Peyer's patch (tissue), 4 donors: ENCODE results near the gene ELK4. TPM values are rescaled to one million over a fixed set of nuclear protein-coding genes. Genes with fewer than 3 reads are reported as not detected.

ENCODE experiments used
- DNase-seq, 3 donors: peaks; one replicate each; pipeline ENCODE4 v3.0.0-alpha.2; 2017 to 2019
- H3K27ac ChIP-seq, 4 donors: fragments of 200-600 bp; sonication (generic); one replicate each; pipeline ENCODE4 v1.5.1; 2016 to 2019
- H3K27me3 ChIP-seq, 2 donors: fragments of 200-600 bp; sonication (generic); one replicate each; pipeline ENCODE4 v1.5.1; 2019
- H3K36me3 ChIP-seq, 3 donors: fragments of 200-600 bp; sonication (generic); one replicate each; pipeline ENCODE4 v1.5.1; 2016 to 2019
- H3K4me1 ChIP-seq, 4 donors: fragments of 200-600 bp; sonication (generic); one replicate each; pipeline ENCODE4 v1.5.1; 2016 to 2019
- H3K4me3 ChIP-seq, 4 donors: fragments of 200-600 bp; sonication (generic); 1 replicate in 3 of 4; 2 replicates in 1 of 4; pipeline ENCODE4 v1.5.1; 2016 to 2019; ENCODE audit warnings: mild to moderate bottlenecking in 1 of 4
- H3K9me3 ChIP-seq, 4 donors: fragments of 200-600 bp; sonication (generic); one replicate each; pipeline ENCODE4 v1.5.1; 2016 to 2019; ENCODE audit warnings: mild to moderate bottlenecking in 1 of 4
- CTCF ChIP-seq, 6 experiments: fragments of 450-650 bp in 4 of 6; fragments of 200-600 bp in 2 of 6; sonication (generic) in 1 of 6; IDR thresholded peaks; one replicate each; pipeline ENCODE4 v1.5.1; 2017 to 2019; ENCODE audit warnings: antibody characterized with exemption in 6 of 6, mild to moderate bottlenecking in 3 of 6, moderate library complexity in 1 of 6
- POLR2A ChIP-seq, 2 donors: fragments of 450-650 bp; IDR thresholded peaks; one replicate each; pipeline ENCODE4 v1.5.1; 2017; ENCODE audit warnings: antibody characterized with exemption in 2 of 2, mild to moderate bottlenecking in 2 of 2, moderate library complexity in 2 of 2
- total RNA-seq, 4 donors: library from RNA; depleted of rRNA; stranded (reverse); fragments of >200 nt; gene quantifications; one replicate each; pipeline ENCODE4 v1.1.0, GENCODE V29; 2016

Gene ELK4
- total RNA-seq, 4 donors from 2014 or later, result 16.6 to 66.8 (median 23.7) TPM

GRCh38 chr1:205670611-205671430, 39.0 kb upstream of the ELK4 start:
- Histone ChIP-seq H3K27me3 (no peaks in the 10 kb centered on the region), H3K4me3 (no peak overlapping the region), H3K27ac (peak overlapping the region in 1 of 4 donors; percentile 79), H3K4me1 (peaks cover 0 to 56% (median 22%) of the 10 kb centered on the region in 4 donors), H3K9me3 (no peaks in the 10 kb centered on the region), H3K36me3 (no peaks in the 10 kb centered on the region)
- DNase-seq, result no peak
- no peak for TF ChIP-seq CTCF (IDR thresholded peaks at IDR 0.05)
- no peak for TF ChIP-seq POLR2A (IDR thresholded peaks at IDR 0.05)

GRCh38 chr1:205670150-205670446, 38.3 kb upstream of the ELK4 start:
- H3K9me3 ChIP-seq, result no peaks in the 10 kb centered on the region
- TF ChIP-seq POLR2A (IDR thresholded peaks at IDR 0.05) (no peak), CTCF (IDR thresholded peaks at IDR 0.05) (no peak)
- peaks cover 0 to 57% (median 26%) of the 10 kb centered on the region in 4 donors for H3K4me1 ChIP-seq
- H3K36me3 ChIP-seq, result no peaks in the 10 kb centered on the region
- H3K27ac ChIP-seq, result peak overlapping the region in 1 of 4 donors; percentile 79
- no peaks in the 10 kb centered on the region for H3K27me3 ChIP-seq
- H3K4me3 ChIP-seq, result no peak overlapping the region
- no peak for DNase-seq

- peak in 2 of 3 donors; percentile 55 to 59 for DNase-seq
These were observed 37.7 kb upstream of the ELK4 start for GRCh38 chr1:205669341-205670149.

GRCh38 chr1:205668951-205669340, 37.1 kb upstream of the ELK4 start:
- no peaks in the 10 kb centered on the region for H3K27me3 ChIP-seq
- no peaks in the 10 kb centered on the region for H3K36me3 ChIP-seq
- no peak overlapping the region for H3K4me3 ChIP-seq
- peak in 2 of 3 donors; percentile 41 to 54 for DNase-seq
- TF ChIP-seq CTCF (IDR thresholded peaks at IDR 0.05) (no peak), POLR2A (IDR thresholded peaks at IDR 0.05) (no peak)
- peaks cover 0 to 68% (median 33%) of the 10 kb centered on the region in 4 donors for H3K4me1 ChIP-seq
- H3K27ac ChIP-seq, result peak overlapping the region in 2 of 4 donors; percentile 28 to 79
- no peaks in the 10 kb centered on the region for H3K9me3 ChIP-seq

More at GRCh38 chr1:205669341-205670149, 37.7 kb upstream of the ELK4 start:
- H3K4me3 ChIP-seq, result no peak overlapping the region
- no peaks in the 10 kb centered on the region for H3K9me3 ChIP-seq
- H3K4me1 ChIP-seq, result peaks cover 0 to 62% (median 31%) of the 10 kb centered on the region in 4 donors
- peak overlapping the region in 2 of 4 donors; percentile 28 to 79 for H3K27ac ChIP-seq
- H3K27me3 ChIP-seq, result no peaks in the 10 kb centered on the region
- H3K36me3 ChIP-seq, result no peaks in the 10 kb centered on the region
- no peak for TF ChIP-seq POLR2A (IDR thresholded peaks at IDR 0.05)

GRCh38 chr1:205667909-205668643, 36.3 kb upstream of the ELK4 start:
- H3K27ac ChIP-seq, result peak overlapping the region in 1 of 4 donors; percentile 79
- no peaks in the 10 kb centered on the region for H3K9me3 ChIP-seq
- H3K27me3 ChIP-seq, result no peaks in the 10 kb centered on the region
- H3K4me3 ChIP-seq, result no peak overlapping the region
- H3K4me1 ChIP-seq, result peaks cover 0 to 64% (median 33%) of the 10 kb centered on the region in 4 donors
- TF ChIP-seq CTCF (IDR thresholded peaks at IDR 0.05), result no peak
- no peak for TF ChIP-seq POLR2A (IDR thresholded peaks at IDR 0.05)
- H3K36me3 ChIP-seq, result no peaks in the 10 kb centered on the region
- DNase-seq, result no peak
